ENCODE measurements around the gene TRIM6.
"Not testable (repeated sequence)": the region's sequence is repeated elsewhere in the genome, so short reads cannot be mapped to it uniquely, and the experiment has no call there.

The TRIM6 gene

DNA sequence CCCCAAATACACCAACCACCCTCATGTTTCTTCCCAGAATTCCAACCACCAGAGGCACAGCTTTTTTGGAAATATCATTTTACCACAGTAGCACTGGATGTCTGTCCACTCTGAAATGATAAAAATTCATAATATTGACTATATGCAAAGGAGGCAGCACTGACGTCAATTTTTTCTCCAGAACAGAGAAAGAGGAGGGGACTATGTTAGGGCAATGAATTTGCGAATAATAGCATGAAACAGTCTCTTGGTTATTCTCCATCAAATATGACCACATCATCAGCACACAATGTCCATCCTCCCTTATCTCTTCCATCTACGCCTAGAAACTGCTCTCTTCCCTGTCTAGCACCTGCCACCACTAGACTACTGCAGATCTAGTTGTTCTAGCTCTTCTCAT, 49.7 kb downstream of the TRIM6 start:
- DNase-seq = no peak
- no peaks in the 10 kb centered on the region for H3K4me1 ChIP-seq
- H3K27ac ChIP-seq = no peak overlapping the region
- TF ChIP-seq CTCF (IDR thresholded peaks at IDR 0.05) = no peak
- H3K9me3 ChIP-seq = no peaks in the 10 kb centered on the region
- H3K27me3 ChIP-seq = no peaks in the 10 kb centered on the region
- H3K4me3 ChIP-seq = no peak overlapping the region
- intact Hi-C loops (cut with DNase I; ENCODE audit: low total_unique reads) = no loop called here
- H3K36me3 ChIP-seq = peaks cover 23 to 39% (median 31%) of the 10 kb centered on the region in 3 donors

GRCh38 chr11:5655474-5655873, 59.0 kb downstream of the TRIM6 start:
- intact Hi-C loops (cut with DNase I; ENCODE audit: low total_unique reads) = no loop called here
- Histone ChIP-seq H3K27me3 (no peaks in the 10 kb centered on the region), H3K4me3 (no peak overlapping the region), H3K36me3 (peaks cover 0 to 6% (median 0%) of the 10 kb centered on the region in 3 donors), H3K27ac (no peak overlapping the region), H3K9me3 (peaks cover 0 to 8% (median 5%) of the 10 kb centered on the region in 3 donors), H3K4me1 (no peaks in the 10 kb centered on the region)
- no peak for DNase-seq
- TF ChIP-seq CTCF (IDR thresholded peaks at IDR 0.05) = no peak

- intact Hi-C loops (cut with DNase I; ENCODE audit: low total_unique reads); H3K27me3 ChIP-seq; H3K9me3 ChIP-seq; H3K27ac ChIP-seq; H3K4me3 ChIP-seq; H3K36me3 ChIP-seq; H3K4me1 ChIP-seq; DNase-seq: not testable (repeated sequence)
These were observed 60.5 kb downstream of the TRIM6 start for GRCh38 chr11:5656956-5657355.

- no peaks in the 10 kb centered on the region for H3K9me3 ChIP-seq
These were observed 61.9 kb downstream of the TRIM6 start for GRCh38 chr11:5658318-5658717.

More at GRCh38 chr11:5658318-5658717, 61.9 kb downstream of the TRIM6 start:
- TF ChIP-seq CTCF (IDR thresholded peaks at IDR 0.05) = no peak
- Histone ChIP-seq H3K27ac (no peak overlapping the region), H3K27me3 (no peaks in the 10 kb centered on the region), H3K4me1 (no peaks in the 10 kb centered on the region), H3K36me3 (peaks cover 7 to 8% (median 8%) of the 10 kb centered on the region in 3 donors), H3K4me3 (no peak overlapping the region)
- DNase-seq = no peak
- intact Hi-C loops (cut with DNase I; ENCODE audit: low total_unique reads) = no loop called here

Measured in tibial artery (tissue), 4 donors.